ENCODE data around the gene APOA4.
"Not testable (repeated sequence)": the region's sequence is repeated elsewhere in the genome, so short reads cannot be mapped to it uniquely, and the experiment has no call there.

Gene APOA4

GRCh38 chr11:116847612-116848011, 24.5 kb upstream of the APOA4 start:
- no peak for DNase-seq (ENCODE audit: low spot score)

GRCh38 chr11:116844722-116845121, 21.6 kb upstream of the APOA4 start:
- no peak for DNase-seq (ENCODE audit: low spot score)

DNA sequence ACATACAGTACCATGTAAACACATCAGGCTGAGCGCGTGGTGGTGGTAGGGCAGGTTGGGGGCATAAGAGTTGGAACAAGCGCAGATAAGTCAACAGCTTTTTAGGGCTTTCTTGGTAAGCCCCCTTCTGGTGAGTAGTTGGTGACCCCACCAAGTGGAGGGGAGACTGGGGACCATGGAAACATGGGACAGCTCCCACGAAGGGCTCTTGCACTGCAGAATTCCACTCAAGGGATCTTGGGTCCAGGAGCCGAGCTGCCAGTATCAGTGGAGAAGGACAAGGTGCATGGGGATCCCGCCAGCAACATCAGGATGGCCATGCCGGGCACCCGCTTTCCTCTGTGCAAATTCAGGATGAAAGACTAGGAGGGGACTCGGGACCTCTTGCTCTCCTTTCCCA, 20.6 kb upstream of the APOA4 start:
- DNase-seq (ENCODE audit: low spot score): no peak

DNA sequence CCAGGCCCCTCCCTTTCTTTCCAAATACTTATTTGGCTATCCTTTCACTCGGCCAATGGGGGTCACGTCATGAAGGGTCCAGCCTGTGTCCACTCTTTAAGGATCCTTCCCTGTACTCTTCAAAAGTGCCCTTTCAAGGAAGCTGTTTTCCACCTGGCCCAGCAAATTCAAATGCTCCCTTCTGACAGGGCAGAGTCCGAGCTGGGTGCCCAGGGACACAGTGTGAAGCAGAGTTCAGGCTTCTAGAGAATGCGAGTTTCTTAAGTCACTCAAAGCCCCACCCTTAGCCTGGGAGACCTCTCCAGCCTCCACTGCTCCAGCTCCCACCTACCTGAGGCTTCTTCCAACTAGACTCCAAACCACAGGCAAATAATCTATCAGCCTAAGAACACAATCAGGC, 19.8 kb upstream of the APOA4 start:
- no peak for DNase-seq (ENCODE audit: low spot score)

- DNase-seq (ENCODE audit: low spot score): no peak
Measured at GRCh38 chr11:116842117-116842516, 19.0 kb upstream of the APOA4 start.

DNA sequence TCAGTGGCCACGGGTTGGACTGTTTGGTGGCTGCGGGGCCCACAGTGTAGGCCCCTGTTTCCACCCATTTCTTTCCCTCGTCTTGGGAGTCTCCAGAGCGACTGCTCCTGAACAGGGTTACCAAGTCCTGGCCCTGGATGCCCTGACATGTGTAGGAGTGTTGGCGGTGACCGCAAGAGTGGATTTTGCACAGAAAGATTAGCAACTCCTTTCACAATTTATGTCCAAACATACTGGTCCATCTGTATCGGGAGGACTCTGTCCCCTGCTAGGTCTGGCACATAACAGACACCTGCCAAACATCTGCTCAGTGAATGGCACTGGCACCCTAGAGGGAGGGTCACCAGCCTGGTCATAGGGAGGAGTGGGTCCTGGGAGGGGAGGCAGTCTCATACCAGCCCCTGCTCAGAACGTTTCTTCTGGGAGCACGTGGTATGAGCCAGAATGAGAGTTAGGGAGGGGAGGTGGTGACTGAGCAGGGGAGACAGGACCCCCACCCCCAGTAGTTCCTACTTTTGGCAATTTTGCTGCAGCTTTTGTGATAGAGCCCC, 17.7 kb upstream of the APOA4 start:
- no peak for DNase-seq (ENCODE audit: low spot score)

DNA sequence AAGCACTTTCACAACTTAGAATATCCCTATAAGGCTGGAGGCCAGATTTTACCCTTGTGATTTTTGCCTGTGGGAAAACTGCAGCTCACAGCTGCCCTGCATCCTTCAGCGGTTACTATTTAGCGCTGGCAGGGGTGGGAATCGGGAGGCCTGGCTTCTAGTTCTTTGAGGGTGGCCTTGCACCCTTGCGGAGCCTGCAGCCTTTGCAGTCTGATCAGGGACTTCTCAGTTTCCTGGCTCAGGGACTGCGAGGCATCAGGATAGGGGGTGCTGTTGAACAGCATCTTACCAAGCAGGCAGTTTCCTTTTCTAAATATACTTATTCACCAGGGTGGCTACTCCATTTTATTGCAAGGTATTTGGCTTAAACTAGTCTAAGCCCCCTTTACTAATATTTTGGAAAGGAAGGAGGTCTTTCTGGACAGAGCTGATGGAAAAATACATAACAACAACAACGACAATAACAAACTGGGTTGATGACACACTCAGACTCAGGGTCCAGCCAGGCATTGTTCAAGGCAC, 17.2 kb upstream of the APOA4 start:
- no peak for DNase-seq (ENCODE audit: low spot score)

GRCh38 chr11:116838321-116839084, 15.4 kb upstream of the APOA4 start:
- DNase-seq (ENCODE audit: low spot score): no peak

DNA sequence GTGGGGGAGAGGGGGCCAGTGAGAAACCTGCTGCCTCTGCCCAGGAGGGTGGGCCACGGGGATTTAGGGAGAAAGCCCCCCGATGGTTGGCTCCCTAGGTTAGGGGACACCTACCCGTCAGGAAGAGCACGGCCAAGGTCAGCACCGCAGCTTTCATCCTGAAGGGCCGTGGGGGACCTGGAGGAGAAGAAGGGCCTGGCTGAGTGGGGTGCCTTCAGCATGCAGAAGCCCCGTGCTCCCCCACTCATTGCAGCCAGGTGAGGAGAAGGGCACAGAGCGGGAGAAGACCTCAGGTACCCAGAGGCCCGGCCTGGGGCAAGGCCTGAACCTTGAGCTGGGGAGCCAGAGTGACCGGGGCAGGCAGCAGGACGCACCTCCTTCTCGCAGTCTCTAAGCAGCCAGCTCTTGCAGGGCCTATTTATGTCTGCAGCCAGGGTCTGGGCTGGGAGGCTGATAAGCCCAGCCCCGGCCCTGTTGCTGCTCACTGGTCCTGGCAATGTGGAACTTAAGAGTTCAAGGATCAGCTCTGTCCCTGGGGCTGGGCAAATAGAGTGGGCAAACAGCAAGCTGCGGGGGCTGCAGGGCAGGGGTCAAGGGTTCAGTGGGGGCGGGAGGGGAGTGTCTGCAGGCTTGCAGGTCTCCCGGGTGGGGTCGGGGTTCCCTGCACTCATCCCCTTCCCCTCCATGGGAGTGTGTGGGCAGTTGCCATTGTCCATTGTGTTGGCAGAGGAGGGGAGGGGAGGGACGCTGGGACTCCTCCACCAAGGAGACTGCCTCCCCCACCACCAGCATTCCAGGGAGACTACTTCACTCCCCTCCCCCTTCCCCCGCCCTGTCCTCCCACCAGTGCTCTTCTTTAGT, 14.4 kb upstream of the APOA4 start, which contains the start of gene APOA1:
APOA1 (minus strand) TSS at position 392 of the 861 bp plus-strand sequence; CDS start at position 157, 235 bp downstream.
- DNase-seq (ENCODE audit: low spot score): peak; percentile 19

GRCh38 chr11:116836632-116836991, 13.5 kb upstream of the APOA4 start:
- DNase-seq (ENCODE audit: low spot score): no peak

DNA sequence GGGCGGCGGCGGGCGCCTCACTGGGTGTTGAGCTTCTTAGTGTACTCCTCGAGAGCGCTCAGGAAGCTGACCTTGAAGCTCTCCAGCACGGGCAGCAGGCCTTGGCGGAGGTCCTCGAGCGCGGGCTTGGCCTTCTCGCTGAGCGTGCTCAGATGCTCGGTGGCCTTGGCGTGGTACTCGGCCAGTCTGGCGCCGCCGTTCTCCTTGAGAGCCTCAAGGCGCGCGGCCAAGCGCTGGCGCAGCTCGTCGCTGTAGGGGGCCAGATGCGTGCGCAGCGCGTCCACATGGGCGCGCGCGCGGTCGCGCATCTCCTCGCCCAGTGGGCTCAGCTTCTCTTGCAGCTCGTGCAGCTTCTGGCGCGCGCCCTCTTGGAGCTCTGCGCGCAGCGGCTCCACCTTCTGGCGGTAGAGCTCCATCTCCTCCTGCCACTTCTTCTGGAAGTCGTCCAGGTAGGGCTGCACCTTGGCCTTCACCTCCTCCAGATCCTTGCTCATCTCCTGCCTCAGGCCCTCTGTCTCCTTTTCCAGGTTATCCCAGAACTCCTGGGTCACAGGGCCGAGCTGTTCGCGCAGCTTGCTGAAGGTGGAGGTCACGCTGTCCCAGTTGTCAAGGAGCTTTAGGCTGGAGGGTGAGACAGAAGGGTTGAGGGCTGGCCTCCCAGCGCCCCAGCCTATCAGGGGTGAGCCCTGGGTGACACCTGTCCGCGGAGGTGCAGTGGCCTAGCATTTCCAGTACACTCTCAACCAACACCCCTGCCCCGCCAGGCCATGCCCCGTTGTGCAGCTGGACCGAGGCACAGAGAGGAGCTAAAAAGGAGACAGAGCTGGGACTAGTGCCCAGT, 12.9 kb upstream of the APOA4 start:
- DNase-seq (ENCODE audit: low spot score): peak; percentile 22

- no peak for DNase-seq (ENCODE audit: low spot score)
Measured at GRCh38 chr11:116835042-116835772, 12.1 kb upstream of the APOA4 start.

- not testable (repeated sequence) for DNase-seq (ENCODE audit: low spot score)
Measured at GRCh38 chr11:116834535-116835041, 11.5 kb upstream of the APOA4 start.

DNA sequence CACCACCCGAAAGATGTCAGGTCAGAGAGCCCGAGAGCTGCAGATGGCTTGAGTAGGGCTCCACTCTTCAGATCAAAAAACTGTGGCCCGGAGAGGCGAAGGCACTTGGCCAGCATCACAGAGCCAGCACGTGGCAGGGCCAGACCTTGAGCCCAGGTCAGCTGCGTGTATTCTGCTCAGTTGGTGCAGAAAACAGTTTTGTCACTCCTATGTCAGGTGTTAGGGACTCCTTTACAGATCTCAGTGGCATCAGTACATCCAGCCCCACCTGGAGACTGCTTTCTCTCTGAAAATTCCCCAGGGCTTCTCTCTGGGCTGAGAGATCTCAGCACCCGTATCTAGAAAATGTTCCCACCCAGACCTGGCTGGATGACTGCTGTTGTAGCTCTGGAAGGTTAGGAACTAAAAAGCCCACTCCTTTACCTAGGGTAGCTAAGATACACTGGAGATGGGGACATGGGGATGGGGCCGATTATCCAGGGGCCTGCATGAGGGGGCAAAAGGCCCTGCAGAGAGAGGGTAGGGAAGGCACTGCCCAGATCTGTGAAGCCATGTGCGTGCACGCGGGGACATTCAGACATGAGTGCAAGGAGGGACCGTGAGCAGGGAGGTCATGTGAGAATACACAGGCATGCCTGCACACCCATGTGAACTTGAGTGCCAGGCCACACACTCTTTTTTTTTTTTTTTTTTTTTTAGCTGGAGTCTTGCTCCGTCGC, 10.9 kb upstream of the APOA4 start:
- DNase-seq (ENCODE audit: low spot score): no peak

DNA sequence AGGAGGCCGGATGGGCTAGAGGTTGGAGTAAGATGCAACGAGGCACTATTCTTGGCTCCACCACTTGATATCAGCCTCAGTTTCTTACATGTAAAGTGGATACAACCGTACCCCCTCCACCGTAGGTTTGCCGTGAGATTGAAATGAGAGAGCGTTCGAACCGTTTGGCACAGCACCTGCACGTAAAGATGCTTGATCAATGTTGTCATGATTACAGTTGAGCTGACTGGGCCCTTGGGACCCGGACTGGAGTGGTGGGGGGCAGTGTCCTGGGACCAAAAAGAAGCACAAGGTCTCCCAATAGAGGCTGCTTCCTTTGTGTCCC, 10.3 kb upstream of the APOA4 start:
- no peak for DNase-seq (ENCODE audit: low spot score)

DNA sequence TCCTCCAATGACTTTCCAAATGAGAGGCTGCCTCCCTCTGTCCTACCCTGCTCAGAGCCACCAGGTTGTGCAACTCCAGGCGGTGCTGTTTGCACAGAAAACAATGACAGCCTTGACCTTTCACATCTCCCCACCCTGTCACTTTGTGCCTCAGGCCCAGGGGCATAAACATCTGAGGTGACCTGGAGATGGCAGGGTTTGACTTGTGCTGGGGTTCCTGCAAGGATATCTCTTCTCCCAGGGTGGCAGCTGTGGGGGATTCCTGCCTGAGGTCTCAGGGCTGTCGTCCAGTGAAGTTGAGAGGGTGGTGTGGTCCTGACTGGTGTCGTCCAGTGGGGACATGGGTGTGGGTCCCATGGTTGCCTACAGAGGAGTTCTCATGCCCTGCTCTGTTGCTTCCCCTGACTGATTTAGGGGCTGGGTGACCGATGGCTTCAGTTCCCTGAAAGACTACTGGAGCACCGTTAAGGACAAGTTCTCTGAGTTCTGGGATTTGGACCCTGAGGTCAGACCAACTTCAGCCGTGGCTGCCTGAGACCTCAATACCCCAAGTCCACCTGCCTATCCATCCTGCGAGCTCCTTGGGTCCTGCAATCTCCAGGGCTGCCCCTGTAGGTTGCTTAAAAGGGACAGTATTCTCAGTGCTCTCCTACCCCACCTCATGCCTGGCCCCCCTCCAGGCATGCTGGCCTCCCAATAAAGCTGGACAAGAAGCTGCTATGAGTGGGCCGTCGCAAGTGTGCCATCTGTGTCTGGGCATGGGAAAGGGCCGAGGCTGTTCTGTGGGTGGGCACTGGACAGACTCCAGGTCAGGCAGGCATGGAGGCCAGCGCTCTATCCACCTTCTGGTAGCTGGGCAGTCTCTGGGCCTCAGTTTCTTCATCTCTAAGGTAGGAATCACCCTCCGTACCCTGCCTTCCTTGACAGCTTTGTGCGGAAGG, 9.5 kb upstream of the APOA4 start:
- DNase-seq (ENCODE audit: low spot score): no peak

DNA sequence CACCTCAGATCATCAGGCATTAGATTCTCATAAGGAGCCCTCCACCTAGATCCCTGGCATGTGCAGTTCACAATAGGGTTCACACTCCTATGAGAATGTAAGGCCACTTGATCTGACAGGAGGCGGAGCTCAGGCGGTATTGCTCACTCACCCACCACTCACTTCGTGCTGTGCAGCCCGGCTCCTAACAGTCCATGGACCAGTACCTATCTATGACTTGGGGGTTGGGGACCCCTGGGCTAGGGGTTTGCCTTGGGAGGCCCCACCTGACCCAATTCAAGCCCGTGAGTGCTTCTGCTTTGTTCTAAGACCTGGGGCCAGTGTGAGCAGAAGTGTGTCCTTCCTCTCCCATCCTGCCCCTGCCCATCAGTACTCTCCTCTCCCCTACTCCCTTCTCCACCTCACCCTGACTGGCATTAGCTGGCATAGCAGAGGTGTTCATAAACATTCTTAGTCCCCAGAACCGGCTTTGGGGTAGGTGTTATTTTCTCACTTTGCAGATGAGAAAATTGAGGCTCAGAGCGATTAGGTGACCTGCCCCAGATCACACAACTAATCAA, 8.8 kb upstream of the APOA4 start:
- no peak for DNase-seq (ENCODE audit: low spot score)

DNA sequence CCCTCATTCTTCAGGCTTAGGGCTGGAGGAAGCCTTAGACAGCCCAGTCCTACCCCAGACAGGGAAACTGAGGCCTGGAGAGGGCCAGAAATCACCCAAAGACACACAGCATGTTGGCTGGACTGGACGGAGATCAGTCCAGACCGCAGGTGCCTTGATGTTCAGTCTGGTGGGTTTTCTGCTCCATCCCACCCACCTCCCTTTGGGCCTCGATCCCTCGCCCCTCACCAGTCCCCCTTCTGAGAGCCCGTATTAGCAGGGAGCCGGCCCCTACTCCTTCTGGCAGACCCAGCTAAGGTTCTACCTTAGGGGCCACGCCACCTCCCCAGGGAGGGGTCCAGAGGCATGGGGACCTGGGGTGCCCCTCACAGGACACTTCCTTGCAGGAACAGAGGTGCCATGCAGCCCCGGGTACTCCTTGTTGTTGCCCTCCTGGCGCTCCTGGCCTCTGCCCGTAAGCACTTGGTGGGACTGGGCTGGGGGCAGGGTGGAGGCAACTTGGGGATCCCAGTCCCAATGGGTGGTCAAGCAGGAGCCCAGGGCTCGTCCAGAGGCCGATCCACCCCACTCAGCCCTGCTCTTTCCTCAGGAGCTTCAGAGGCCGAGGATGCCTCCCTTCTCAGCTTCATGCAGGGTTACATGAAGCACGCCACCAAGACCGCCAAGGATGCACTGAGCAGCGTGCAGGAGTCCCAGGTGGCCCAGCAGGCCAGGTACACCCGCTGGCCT, 7.2 kb upstream of the APOA4 start:
- no peak for DNase-seq (ENCODE audit: low spot score)

All from COLO829 (cell line).